CD4-positive, alpha-beta T cell treated with Interleukin-12 subunit alpha and Interleukin-12 subunit beta, for 1 hour (primary cell): ENCODE results near the gene BMPER.

Source experiments
- DNase-seq: peaks from one replicate; pipeline ENCODE4 v3.0.0-alpha.2; 2020

The BMPER gene

GRCh38 chr7:33971106-33971505 is 65.8 kb downstream of the BMPER start:
- no peak for DNase-seq

GRCh38 chr7:33973231-33974015 is 68.1 kb downstream of the BMPER start:
- no peak for DNase-seq

GRCh38 chr7:33979300-33979806 is 74.0 kb downstream of the BMPER start:
- DNase-seq = no peak

- DNase-seq = no peak
These were observed 74.5 kb downstream of the BMPER start for GRCh38 chr7:33979807-33980355.

- no peak for DNase-seq
These were observed 75.9 kb downstream of the BMPER start for GRCh38 chr7:33981226-33981625.

- no peak for DNase-seq
These were observed 76.5 kb downstream of the BMPER start for GRCh38 chr7:33981671-33982424.

- DNase-seq = no peak
These were observed 77.1 kb downstream of the BMPER start for GRCh38 chr7:33982425-33982786.

- no peak for DNase-seq
These were observed 81.1 kb downstream of the BMPER start for GRCh38 chr7:33986451-33986850.

GRCh38 chr7:33986951-33987947 is 81.9 kb downstream of the BMPER start:
- DNase-seq = no peak

- DNase-seq = no peak
These were observed 91.6 kb downstream of the BMPER start for GRCh38 chr7:33996899-33997298.

- no peak for DNase-seq
These were observed 93.1 kb downstream of the BMPER start for GRCh38 chr7:33998476-33998875.

- no peak for DNase-seq
These were observed 105.8 kb downstream of the BMPER start for GRCh38 chr7:34011017-34011695.

GRCh38 chr7:34011696-34012095 is 106.4 kb downstream of the BMPER start:
- DNase-seq = no peak

- DNase-seq = no peak
These were observed 108.1 kb downstream of the BMPER start for GRCh38 chr7:34013421-34013820.

- no peak for DNase-seq
These were observed 110.3 kb downstream of the BMPER start for GRCh38 chr7:34015651-34016050.

- DNase-seq = no peak
These were observed 111.5 kb downstream of the BMPER start for GRCh38 chr7:34016876-34017275.

GRCh38 chr7:34019301-34019790 is 114.0 kb downstream of the BMPER start:
- DNase-seq = no peak

- no peak for DNase-seq
These were observed 117.3 kb downstream of the BMPER start for GRCh38 chr7:34022626-34023025.

- DNase-seq = no peak
These were observed 120.3 kb downstream of the BMPER start for GRCh38 chr7:34025600-34025999.

GRCh38 chr7:34026481-34027190 is 121.3 kb downstream of the BMPER start:
- no peak for DNase-seq

GRCh38 chr7:34031156-34031555 is 125.8 kb downstream of the BMPER start:
- no peak for DNase-seq
